MCF 10A (cell line): ENCODE data around the gene MAP3K5. TPM values are rescaled to one million over a fixed set of nuclear protein-coding genes. Genes with fewer than 3 reads are reported as not detected.

ENCODE experiments used
- BruUV-seq: library from RNA; stranded (reverse); fragments of 400-500 nt; replicated peaks from 2 replicates; lab custom pipeline; 2021; lab: Mats Ljungman, UMichigan
- CTCF ChIA-PET: fragments of 300-600 bp; sonication (Branson Sonifier 250); formaldehyde crosslinking; extraction: SDS; loops from one replicate; lab custom pipeline; 2021; ENCODE audit warnings: antibody characterized with exemption, inconsistent platforms; lab: Yijun Ruan, JAX
- POLR2A ChIA-PET: fragments of 300-600, 350-650 bp; sonication (Branson Sonifier 250); formaldehyde crosslinking; extraction: SDS; loops from one replicate; lab custom pipeline; 2020; ENCODE audit warnings: antibody characterized with exemption, inconsistent platforms; lab: Yijun Ruan, JAX
- DNase-seq: peaks from one replicate; pipeline ENCODE4 v3.0.0-alpha.2; 2018; ENCODE audit not compliant: unreplicated experiment
- H3K27ac Mint-ChIP-seq: one replicate; pipeline ENCODE4 v1.8.0; 2022; ENCODE audit warnings: mild to moderate bottlenecking, low read depth, mixed read lengths; ENCODE audit not compliant: unreplicated experiment
- H3K27me3 Mint-ChIP-seq: one replicate; pipeline ENCODE4 v1.8.0; 2022; ENCODE audit warnings: mixed read lengths; ENCODE audit not compliant: insufficient read depth, unreplicated experiment
- H3K36me3 Mint-ChIP-seq: one replicate; pipeline ENCODE4 v1.8.0; 2022; ENCODE audit warnings: mild to moderate bottlenecking, moderate library complexity, mixed read lengths; ENCODE audit not compliant: insufficient read depth, unreplicated experiment
- H3K4me1 Mint-ChIP-seq: one replicate; pipeline ENCODE4 v1.8.0; 2022; ENCODE audit warnings: mixed read lengths; ENCODE audit not compliant: insufficient read depth, unreplicated experiment
- H3K4me3 Mint-ChIP-seq: one replicate; pipeline ENCODE4 v1.8.0; 2022; ENCODE audit warnings: mild to moderate bottlenecking, moderate library complexity, mixed read lengths; ENCODE audit not compliant: unreplicated experiment
- H3K9me3 Mint-ChIP-seq: one replicate; pipeline ENCODE4 v1.8.0; 2022; ENCODE audit warnings: mixed read lengths; ENCODE audit not compliant: unreplicated experiment
- CTCF ChIP-seq: fragments of 200-600 bp; IDR thresholded peaks from one replicate; pipeline ENCODE4 v1.8.0; 2022; ENCODE audit warnings: antibody characterized with exemption, mild to moderate bottlenecking; ENCODE audit not compliant: unreplicated experiment
- intact Hi-C: fragments of 100-400 bp; cut with micrococcal nuclease; formaldehyde crosslinking; loops from 2 replicates; pipeline ENCODE4 v1.14.1; 2022
- total RNA-seq: library from RNA; stranded (reverse); gene quantifications from 2 replicates; pipeline ENCODE4 v1.2.3, GENCODE V29; 2022

MAP3K5 gene
- total RNA-seq, 1 experiment from 2014 or later = 8.4 TPM

GRCh38 chr6:136520517-136520916, 271.8 kb downstream of the MAP3K5 start:
- DNase-seq = no peak
- peaks cover 14% of the 10 kb centered on the region for H3K4me1 Mint-ChIP-seq
- no peaks in the 10 kb centered on the region for H3K27me3 Mint-ChIP-seq
- intact Hi-C loops = no loop called here
- H3K36me3 Mint-ChIP-seq = peaks cover 8% of the 10 kb centered on the region
- no peak for TF ChIP-seq CTCF
- no peak overlapping the region for H3K27ac Mint-ChIP-seq
- no TSS peak for BruUV-seq
- CTCF ChIA-PET = interaction anchor here (0.6 to 0.7 kb wide), 2 partner anchors 26 to 529 kb away, joined by 3 to 4 read pairs; no protein-coding TSS in a partner anchor
- H3K9me3 Mint-ChIP-seq = no peaks in the 10 kb centered on the region
- POLR2A ChIA-PET = interaction anchor here (1.3 kb wide), 1 partner anchor 31 kb away, joined by 3 read pairs; no protein-coding TSS in a partner anchor
- H3K4me3 Mint-ChIP-seq = no peak overlapping the region

DNA sequence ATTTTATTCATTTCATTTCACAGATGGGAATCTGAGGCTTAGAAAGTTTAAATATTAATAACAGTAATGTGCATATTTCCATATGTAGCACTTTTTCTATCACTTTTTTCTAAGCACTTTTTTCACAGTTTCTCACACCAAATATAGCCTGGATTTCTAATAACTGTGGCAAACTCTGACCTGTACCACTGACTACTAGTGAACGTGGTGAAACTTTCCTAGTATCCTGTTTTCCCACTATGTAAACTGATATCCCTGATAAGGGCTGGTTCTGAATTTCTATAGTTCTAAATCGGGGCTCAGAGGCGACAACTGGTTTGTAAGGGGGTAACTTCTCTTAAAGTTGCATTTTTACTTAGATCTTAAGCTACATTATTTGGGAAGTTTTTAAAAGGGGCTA, 274.7 kb downstream of the MAP3K5 start:
- no peak overlapping the region for H3K4me3 Mint-ChIP-seq
- H3K9me3 Mint-ChIP-seq = no peaks in the 10 kb centered on the region
- no peak overlapping the region for H3K27ac Mint-ChIP-seq
- ChIA-PET POLR2A (no interaction called here), CTCF (interaction anchor here (0.9 kb wide), 1 partner anchor 30 kb away, joined by 4 read pairs; no protein-coding TSS in a partner anchor)
- H3K36me3 Mint-ChIP-seq = peaks cover 8% of the 10 kb centered on the region
- no peak for TF ChIP-seq CTCF
- intact Hi-C loops = no loop called here
- no TSS peak for BruUV-seq
- peaks cover 14% of the 10 kb centered on the region for H3K4me1 Mint-ChIP-seq
- no peak for DNase-seq
- H3K27me3 Mint-ChIP-seq = no peaks in the 10 kb centered on the region

GRCh38 chr6:136517002-136517401, 275.3 kb downstream of the MAP3K5 start:
- peaks cover 14% of the 10 kb centered on the region for H3K4me1 Mint-ChIP-seq
- CTCF ChIA-PET = interaction anchor here (0.9 kb wide), 1 partner anchor 30 kb away, joined by 4 read pairs; no protein-coding TSS in a partner anchor
- H3K36me3 Mint-ChIP-seq = peaks cover 8% of the 10 kb centered on the region
- TF ChIP-seq CTCF = no peak
- intact Hi-C loops = no loop called here
- H3K27me3 Mint-ChIP-seq = no peaks in the 10 kb centered on the region
- BruUV-seq = no TSS peak
- H3K27ac Mint-ChIP-seq = no peak overlapping the region
- no peak overlapping the region for H3K4me3 Mint-ChIP-seq
- H3K9me3 Mint-ChIP-seq = no peaks in the 10 kb centered on the region
- POLR2A ChIA-PET = no interaction called here
- DNase-seq = peak; percentile 10

DNA sequence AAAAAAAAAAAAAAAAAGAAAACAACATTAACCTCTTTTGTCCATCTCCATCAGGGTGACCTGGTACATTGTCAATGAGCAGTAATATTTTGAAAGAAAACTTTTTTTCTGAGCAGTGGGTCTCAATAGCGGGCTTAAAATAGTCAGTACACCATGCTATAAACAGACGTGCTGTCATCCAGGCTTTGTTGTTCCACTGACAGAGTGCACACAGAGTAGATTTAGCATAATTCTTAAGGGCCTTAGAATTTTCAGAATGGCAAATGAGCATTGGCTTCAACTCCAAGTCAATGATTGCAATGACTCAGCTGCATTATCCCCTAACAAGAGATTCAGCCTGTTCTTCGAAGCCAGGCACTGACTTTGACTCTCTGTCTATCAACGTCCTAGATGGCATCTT, 277.7 kb downstream of the MAP3K5 start:
- H3K4me3 Mint-ChIP-seq = no peak overlapping the region
- intact Hi-C loops = no loop called here
- DNase-seq = no peak
- no peaks in the 10 kb centered on the region for H3K27me3 Mint-ChIP-seq
- H3K4me1 Mint-ChIP-seq = peaks cover 6% of the 10 kb centered on the region
- ChIA-PET CTCF (no interaction called here), POLR2A (no interaction called here)
- no peak for TF ChIP-seq CTCF
- no peak overlapping the region for H3K27ac Mint-ChIP-seq
- BruUV-seq = no TSS peak
- peaks cover 8% of the 10 kb centered on the region for H3K36me3 Mint-ChIP-seq
- no peaks in the 10 kb centered on the region for H3K9me3 Mint-ChIP-seq
